ENCODE measurements around the gene MRTFA.

MRTFA gene

GRCh38 chr22:40463683-40464082, 172.8 kb downstream of the MRTFA start:
- H3K27ac ChIP-seq = no peak overlapping the region
- TF ChIP-seq ZFX (IDR thresholded peaks at IDR 0.05) = no peak
- TF ChIP-seq, protein P1, sequence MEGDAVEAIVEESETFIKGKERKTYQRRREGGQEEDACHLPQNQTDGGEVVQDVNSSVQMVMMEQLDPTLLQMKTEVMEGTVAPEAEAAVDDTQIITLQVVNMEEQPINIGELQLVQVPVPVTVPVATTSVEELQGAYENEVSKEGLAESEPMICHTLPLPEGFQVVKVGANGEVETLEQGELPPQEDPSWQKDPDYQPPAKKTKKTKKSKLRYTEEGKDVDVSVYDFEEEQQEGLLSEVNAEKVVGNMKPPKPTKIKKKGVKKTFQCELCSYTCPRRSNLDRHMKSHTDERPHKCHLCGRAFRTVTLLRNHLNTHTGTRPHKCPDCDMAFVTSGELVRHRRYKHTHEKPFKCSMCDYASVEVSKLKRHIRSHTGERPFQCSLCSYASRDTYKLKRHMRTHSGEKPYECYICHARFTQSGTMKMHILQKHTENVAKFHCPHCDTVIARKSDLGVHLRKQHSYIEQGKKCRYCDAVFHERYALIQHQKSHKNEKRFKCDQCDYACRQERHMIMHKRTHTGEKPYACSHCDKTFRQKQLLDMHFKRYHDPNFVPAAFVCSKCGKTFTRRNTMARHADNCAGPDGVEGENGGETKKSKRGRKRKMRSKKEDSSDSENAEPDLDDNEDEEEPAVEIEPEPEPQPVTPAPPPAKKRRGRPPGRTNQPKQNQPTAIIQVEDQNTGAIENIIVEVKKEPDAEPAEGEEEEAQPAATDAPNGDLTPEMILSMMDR (conservative IDR thresholded peaks at IDR 0.05) = no peak

- TF ChIP-seq, protein P1 (conservative IDR thresholded peaks at IDR 0.05) = no peak
- no peak for TF ChIP-seq ZFX (IDR thresholded peaks at IDR 0.05)
- H3K27ac ChIP-seq = no peak overlapping the region
Measured at GRCh38 chr22:40463017-40463631, 173.4 kb downstream of the MRTFA start.

DNA sequence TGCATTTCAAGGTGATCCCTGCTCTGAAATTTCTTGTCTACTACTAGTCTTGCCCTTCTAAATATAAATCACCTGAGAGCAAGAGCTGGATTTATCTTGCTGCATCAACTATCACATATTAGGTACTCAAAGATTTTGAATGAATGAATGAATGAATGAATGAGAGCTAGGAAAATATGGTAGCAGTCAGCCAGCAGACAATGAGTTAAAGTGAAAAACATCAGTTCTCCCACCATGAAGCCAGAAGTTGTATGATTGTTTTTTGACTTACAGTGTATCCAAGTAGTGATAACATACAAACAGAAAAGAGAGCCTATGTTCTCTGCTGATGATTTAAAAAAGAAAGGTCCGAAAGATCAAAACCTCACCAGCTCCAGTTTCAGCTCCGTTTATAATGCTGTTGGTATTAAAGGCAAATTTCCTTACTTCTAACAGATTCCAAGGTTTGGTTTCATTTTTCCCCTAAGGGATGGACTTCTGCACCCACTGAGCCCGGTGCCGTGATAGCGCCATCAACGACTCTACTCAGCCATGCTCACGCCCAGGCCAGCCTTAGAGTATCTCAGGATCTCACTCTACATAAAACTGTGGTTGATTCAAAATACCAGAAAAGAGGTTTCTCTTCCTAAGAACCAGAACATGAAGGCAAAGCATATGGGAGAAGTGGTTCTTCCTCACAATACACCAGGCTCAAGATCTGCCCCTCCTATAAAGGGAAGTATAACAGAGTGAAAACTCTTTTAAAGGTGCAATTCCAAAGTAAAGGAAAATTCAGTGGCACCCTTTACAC, 174.1 kb downstream of the MRTFA start:
- TF ChIP-seq ZFX (IDR thresholded peaks at IDR 0.05) = no peak
- TF ChIP-seq, protein P1 (conservative IDR thresholded peaks at IDR 0.05) = no peak
- H3K27ac ChIP-seq = no peak overlapping the region

DNA sequence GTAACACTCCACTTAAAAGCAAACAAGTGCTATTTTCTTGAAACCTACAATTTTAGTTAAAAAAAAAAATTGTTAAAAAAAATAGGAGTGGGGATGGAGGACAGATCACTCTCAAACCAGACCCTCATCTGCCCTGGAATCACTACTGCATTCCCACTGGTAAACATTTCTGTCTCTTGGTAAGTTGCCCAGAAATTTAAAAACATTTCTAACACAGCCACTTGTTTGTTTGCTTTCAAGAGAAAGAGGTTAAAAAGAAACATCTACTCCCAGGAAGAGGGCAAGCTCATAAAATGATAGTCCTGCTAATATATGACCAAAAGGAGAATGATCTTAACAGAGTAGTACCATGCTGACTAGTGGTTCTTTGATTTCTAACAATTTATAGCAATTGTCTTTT, 182.8 kb downstream of the MRTFA start:
- no peak overlapping the region for H3K27ac ChIP-seq
- TF ChIP-seq, protein P1 (conservative IDR thresholded peaks at IDR 0.05) = no peak
- no peak for TF ChIP-seq ZFX (IDR thresholded peaks at IDR 0.05)

DNA sequence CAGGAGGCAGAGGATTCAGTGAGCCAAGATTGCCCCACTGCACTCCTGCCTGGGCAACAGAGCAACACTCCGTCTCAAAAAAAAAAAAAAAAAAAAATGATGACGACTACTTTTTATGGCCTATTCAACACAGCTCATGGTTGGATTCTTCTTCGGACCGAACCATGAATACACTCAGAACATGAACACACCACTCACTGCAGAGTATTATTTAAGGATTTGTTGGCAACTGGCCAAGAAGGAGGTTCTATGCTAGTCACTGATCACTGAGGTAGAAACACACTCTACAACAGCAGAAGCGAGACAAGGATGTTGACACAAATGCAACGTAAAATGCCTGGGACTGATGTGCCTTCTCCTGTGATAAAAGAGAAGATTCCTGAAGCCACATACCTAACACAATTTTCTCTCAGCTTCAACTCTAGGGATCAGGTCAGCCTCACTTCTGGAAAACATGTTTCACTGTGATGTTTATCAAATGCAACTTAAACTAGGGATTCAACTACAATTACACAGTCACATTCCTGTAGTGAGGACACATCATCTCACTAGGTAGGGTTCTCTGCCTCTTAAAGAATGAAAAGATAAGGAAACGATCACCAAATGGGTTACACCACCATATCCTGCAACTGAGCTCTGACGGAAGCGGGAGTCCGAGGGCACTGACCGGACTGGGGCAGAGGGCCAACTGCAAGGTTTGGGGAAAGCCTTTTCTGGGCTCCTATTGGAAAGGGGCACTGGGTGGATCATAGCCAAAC, 183.6 kb downstream of the MRTFA start:
- TF ChIP-seq ZFX (IDR thresholded peaks at IDR 0.05) = no peak
- TF ChIP-seq, protein P1 (conservative IDR thresholded peaks at IDR 0.05) = no peak
- H3K27ac ChIP-seq = no peak overlapping the region

DNA sequence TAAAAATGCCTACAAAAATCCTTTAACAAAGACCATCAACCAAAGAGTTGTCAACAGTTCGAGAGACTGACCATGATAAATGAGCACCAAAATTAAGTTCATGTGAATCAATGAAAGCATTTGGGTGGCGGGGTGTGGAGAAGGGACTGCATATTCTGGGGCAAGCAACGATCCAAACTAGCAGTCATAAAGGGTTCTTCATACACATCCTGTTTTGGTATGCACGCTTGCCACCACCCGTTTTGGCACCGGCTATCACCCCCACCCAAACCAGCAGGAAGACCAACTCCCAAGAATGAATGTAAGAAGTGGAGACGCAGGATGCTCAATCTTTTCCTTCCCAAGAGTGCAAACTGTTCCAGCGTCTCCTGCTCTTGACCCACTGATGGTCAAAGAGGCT, 185.3 kb downstream of the MRTFA start:
- no peak overlapping the region for H3K27ac ChIP-seq
- TF ChIP-seq, protein P1 (conservative IDR thresholded peaks at IDR 0.05) = no peak
- no peak for TF ChIP-seq ZFX (IDR thresholded peaks at IDR 0.05)

- H3K27ac ChIP-seq = no peak overlapping the region
- TF ChIP-seq, protein P1 (conservative IDR thresholded peaks at IDR 0.05) = no peak
- TF ChIP-seq ZFX (IDR thresholded peaks at IDR 0.05) = no peak
Measured at GRCh38 chr22:40450616-40451015, 185.9 kb downstream of the MRTFA start.
